ENCODE measurements around the gene MMP20. TPM values are rescaled to one million over a fixed set of nuclear protein-coding genes. Genes with fewer than 3 reads are reported as not detected.

MMP20 gene
- total RNA-seq, 1 experiment from 2014 or later: not detected

DNA sequence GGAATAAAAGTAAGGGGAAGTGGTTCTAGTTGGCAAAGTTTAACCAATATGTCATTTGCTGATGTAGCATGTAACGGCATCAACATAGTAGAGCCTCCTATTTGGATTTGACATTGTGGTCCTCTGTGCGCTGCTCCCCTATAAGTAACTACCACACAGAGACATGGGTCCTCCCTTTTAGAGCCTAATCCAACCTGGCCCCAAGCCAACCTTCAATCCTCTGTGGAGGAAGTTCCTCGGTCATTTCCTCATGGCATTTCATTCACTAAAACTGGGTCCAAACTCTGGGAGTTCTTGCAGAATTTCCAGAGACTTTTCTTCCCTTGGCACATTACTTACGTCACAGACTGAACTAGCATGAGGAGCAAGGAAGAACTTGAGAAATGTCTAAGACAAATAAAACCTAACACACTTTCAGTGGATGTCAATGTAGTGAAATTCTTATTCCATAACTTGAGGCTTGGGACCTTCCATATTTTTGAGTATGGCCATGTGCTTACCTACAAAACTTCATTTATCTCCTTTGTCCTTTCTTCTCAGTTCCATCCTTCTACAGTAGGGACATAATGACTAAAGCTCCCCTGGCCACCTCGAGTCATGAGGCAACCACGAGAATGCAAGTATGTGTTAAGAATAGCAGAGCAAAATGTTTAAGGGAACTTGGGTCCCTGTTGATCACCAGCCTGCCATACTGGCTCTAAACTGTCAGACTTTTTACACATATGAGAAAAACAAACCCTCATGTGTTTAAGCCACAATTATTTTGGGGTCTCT lies 34.7 kb downstream of the MMP20 start:
- Histone ChIP-seq H2BK15ac (ENCODE audit: low read depth, low read length) (no peak overlapping the region), H3K23me2 (ENCODE audit: insufficient read length, low read depth, low read length, poor library complexity, severe bottlenecking) (no peaks in the 10 kb centered on the region), H4K20me1 (ENCODE audit: control insufficient read depth, insufficient read depth, insufficient read length) (no peaks in the 10 kb centered on the region), H3T11ph (ENCODE audit: low read length) (no peak overlapping the region), H2AK5ac (ENCODE audit: insufficient read length, low read length) (no peak overlapping the region), H2BK20ac (ENCODE audit: low read depth, low read length, poor library complexity, severe bottlenecking) (no peak overlapping the region), H3K56ac (ENCODE audit: insufficient read length, low read depth, low read length) (no peak overlapping the region), H2AFZ (ENCODE audit: low read length) (no peak overlapping the region), H3K23ac (ENCODE audit: insufficient read length, low read depth, low read length) (no peak overlapping the region), H3K27ac (ENCODE audit: insufficient read length, low read depth, low read length) (no peak overlapping the region), H2BK5ac (ENCODE audit: insufficient read length, low read length) (no peak overlapping the region), H2BK120ac (ENCODE audit: low read depth, low read length, poor library complexity, severe bottlenecking) (no peak overlapping the region), H4K8ac (replicated peaks; ENCODE audit: insufficient read length, low read depth, low read length) (no peak overlapping the region), H3K79me1 (ENCODE audit: insufficient read depth, low read depth, low read length, poor library complexity, severe bottlenecking) (no peaks in the 10 kb centered on the region), H4K5ac (ENCODE audit: insufficient read length, low read depth, low read length) (no peak overlapping the region), H3K79me2 (ENCODE audit: insufficient read depth, low read length) (no peaks in the 10 kb centered on the region), H3K18ac (ENCODE audit: insufficient read length, low read depth, low read length) (no peak overlapping the region), H3K9ac (ENCODE audit: extremely low read depth, insufficient read length, low read length) (no peak overlapping the region), H3K14ac (ENCODE audit: insufficient read depth, low read length) (no peak overlapping the region), H4K91ac (ENCODE audit: insufficient read length, low read depth, low read length) (no peak overlapping the region), H3K9me3 (ENCODE audit: control insufficient read depth, low read depth, low read length) (no peaks in the 10 kb centered on the region), H3K4me1 (ENCODE audit: insufficient read depth, low read length) (no peaks in the 10 kb centered on the region), H3K4me2 (ENCODE audit: insufficient read depth, insufficient read length, low read length) (no peak overlapping the region), H3K4ac (ENCODE audit: low read depth, low read length) (no peak overlapping the region), H2BK12ac (ENCODE audit: insufficient read length, low read depth, low read length) (no peak overlapping the region), H3K27me3 (ENCODE audit: insufficient read depth, low read length) (no peaks in the 10 kb centered on the region)
- Mint-ChIP-seq H3K4me3 (no peak overlapping the region), H3K9me3 (peaks cover 0 to 4% of the 10 kb centered on the region in 2 experiments; a peak in 1 of 5 replicates), H3K4me1 (peaks cover 7% of the 10 kb centered on the region in 2 experiments), H3K36me3 (ENCODE audit: insufficient read depth in 1 of 3, low read depth in 3 of 3) (no peaks in the 10 kb centered on the region), H3K27ac (no peak overlapping the region), H3K27me3 (ENCODE audit: low read depth) (no peaks in the 10 kb centered on the region)
- no CpG with 5 or more reads among the region's 6 CpGs for WGBS (ENCODE audit: extremely low coverage, insufficient read length, low lambda C conversion rate)
- TF ChIP-seq, protein P1, sequence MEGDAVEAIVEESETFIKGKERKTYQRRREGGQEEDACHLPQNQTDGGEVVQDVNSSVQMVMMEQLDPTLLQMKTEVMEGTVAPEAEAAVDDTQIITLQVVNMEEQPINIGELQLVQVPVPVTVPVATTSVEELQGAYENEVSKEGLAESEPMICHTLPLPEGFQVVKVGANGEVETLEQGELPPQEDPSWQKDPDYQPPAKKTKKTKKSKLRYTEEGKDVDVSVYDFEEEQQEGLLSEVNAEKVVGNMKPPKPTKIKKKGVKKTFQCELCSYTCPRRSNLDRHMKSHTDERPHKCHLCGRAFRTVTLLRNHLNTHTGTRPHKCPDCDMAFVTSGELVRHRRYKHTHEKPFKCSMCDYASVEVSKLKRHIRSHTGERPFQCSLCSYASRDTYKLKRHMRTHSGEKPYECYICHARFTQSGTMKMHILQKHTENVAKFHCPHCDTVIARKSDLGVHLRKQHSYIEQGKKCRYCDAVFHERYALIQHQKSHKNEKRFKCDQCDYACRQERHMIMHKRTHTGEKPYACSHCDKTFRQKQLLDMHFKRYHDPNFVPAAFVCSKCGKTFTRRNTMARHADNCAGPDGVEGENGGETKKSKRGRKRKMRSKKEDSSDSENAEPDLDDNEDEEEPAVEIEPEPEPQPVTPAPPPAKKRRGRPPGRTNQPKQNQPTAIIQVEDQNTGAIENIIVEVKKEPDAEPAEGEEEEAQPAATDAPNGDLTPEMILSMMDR (conservative IDR thresholded peaks at IDR 0.05): no peak
- no peak for DNase-seq

Measured in H9 (cell line).